ENCODE measurements around the gene MYO7A.

MYO7A gene

DNA sequence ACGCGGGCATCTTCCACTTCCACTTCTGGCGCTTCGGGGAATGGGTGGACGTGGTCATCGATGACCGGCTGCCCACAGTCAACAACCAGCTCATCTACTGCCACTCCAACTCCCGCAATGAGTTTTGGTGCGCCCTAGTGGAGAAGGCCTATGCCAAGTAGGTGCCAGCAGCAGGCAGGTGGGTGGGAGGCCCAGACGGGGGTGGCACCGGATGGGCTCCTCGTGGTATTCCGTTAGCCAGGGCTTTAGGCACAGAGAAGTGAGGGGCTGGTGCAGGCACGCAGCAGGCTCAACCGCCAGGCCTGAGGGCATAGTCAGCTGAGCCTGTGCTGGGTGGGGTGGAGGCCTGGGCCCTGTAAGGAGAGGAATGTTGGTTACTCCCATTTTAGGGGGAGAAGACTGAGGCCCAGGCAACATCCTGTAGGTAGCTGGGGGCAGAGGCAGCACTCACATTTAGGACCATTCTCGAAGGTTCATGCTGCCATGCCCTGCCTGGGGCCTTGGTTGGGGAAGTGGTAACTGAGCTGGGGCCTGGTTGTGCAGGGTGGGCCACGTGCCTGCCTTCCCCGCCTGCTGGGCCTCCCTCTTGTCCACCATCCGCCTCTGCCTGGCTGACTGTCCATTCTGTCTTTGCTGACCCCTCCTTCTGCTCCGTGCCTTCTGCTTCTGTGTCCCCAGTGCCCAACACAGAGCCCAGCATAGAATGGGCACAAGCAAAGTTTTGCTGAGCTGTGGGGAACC, 15.2 kb upstream of the MYO7A start:
- no peak for DNase-seq

DNA sequence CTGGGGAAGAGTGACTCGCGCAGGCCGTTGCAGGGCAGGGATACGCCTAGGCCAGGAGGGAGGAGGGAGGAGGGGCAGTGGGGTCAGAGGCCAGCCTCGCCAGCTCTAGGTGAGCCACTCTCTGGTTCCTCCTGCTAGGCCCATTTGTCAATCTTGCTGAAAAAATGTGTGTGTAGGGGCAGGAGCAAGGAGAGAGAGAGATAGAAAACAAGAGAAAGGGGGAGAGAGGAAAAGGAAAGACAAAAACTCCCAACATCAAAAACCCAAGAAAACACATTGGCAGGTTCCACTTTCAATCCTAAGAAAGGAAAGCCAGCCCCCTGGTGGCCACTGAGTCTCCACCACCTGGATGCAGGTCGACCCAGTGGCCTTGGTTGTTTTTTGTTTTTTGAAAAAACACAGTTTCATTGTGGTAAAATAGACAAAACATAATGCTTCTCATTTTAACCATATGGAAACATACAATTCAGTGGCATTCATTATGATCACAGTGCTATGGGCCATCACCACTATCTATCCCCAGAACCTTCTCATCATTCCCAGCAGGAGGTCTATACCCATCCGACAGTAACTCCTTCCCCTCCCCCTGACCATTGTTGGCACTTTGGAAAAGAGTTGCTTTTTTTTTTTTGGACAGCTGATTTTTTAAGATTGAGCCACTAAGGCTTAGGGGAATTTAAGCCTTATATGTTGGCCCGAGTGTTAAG, 14.5 kb upstream of the MYO7A start:
- peak; percentile 21 for DNase-seq

DNA sequence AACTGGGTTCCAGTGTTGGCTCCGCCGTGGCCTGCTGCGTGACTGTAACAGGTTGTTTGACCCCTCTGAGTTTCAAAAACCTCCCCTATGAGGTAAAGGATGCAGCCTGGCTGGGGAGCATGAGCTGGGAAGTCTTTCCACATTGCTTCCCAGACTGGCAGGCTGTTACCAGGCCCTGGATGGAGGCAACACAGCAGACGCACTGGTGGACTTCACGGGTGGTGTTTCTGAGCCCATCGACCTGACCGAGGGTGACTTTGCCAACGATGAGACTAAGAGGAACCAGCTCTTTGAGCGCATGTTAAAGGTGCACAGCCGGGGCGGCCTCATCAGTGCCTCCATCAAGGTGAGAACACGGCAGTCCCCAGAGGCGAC, 14.0 kb upstream of the MYO7A start:
- DNase-seq: no peak

DNA sequence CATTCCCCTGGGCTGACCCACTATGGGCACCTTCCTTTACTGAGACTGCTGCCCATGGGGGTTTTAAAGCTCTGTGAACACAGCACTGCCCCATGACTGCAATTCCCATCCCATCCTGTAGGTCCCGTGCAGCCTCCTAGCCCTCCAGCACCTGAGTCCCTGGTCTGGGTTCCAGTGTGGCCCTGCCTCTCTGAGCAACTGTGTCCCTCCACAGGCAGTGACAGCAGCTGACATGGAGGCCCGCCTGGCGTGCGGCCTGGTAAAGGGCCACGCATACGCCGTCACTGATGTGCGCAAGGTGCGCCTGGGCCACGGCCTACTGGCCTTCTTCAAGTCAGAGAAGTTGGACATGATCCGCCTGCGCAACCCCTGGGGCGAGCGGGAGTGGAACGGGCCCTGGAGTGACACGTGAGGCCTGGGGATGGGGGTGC, 12.8 kb upstream of the MYO7A start:
- DNase-seq: no peak

DNA sequence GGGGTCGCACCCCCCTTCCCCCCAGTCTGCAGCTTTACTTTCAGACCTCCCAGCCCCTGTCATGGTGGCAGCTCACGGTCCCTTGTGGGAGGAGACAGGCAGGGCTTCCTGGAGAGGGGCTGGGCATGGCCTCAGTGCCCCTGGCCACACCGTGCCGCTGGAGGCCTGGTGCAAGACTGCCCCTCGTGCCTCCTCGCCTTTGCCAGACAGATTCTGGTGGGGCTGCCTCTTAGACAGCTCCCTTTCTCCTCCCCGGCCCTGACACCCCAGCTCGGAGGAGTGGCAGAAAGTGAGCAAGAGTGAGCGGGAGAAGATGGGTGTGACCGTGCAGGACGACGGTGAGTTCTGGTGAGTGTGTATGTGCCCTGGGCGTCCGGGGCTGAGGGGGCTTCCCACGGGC, 12.1 kb upstream of the MYO7A start:
- DNase-seq: no peak

DNA sequence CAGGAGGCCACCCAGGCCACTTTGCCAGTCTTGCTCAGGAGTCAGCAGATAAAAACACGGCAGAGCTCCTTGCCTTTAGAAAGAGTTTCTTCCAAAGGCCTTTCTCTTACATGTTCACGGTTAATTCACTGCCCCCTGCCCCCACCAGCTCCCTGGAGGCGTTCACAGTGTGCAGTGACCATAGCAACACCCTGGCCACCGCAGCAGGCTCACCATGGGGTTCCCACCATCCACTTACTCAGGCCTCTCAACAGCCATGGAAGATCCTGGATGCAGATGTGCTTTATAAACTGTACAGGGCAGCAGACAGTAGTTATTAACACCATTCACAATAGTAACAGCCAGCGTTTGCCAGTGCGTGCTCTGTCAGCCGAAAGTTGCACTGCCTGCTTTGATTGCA, 10.6 kb upstream of the MYO7A start:
- no peak for DNase-seq

DNA sequence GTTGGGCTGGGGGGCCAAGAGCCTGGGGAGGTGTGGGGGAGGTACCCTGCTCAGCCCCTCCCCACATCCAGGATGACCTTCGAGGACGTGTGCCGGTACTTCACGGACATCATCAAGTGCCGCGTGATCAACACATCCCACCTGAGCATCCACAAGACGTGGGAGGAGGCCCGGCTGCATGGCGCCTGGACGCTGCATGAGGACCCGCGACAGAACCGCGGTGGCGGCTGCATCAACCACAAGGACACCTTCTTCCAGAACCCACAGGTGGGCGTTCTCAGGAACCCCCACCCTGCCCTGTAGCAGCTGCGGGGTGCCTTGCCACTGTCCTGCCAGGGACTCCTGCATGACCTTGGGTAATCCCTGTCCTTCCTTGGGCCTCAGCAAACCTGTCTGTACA, 10.0 kb upstream of the MYO7A start:
- no peak for DNase-seq

DNA sequence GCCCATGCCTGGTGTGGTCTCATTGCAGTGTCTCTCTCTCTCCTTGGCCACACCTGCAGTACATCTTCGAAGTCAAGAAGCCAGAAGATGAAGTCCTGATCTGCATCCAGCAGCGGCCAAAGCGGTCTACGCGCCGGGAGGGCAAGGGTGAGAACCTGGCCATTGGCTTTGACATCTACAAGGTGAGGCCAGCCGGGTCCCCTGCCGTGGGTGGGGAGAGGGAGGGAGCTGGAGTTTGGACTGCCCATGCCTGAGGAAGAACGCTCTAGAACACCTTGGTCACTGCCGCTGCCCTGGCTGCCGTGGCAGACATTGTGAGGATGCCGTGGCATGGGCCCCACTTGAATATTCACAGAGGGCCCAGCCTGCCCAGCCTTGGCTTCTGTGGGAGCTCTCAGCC, 9.1 kb upstream of the MYO7A start:
- DNase-seq: no peak

DNA sequence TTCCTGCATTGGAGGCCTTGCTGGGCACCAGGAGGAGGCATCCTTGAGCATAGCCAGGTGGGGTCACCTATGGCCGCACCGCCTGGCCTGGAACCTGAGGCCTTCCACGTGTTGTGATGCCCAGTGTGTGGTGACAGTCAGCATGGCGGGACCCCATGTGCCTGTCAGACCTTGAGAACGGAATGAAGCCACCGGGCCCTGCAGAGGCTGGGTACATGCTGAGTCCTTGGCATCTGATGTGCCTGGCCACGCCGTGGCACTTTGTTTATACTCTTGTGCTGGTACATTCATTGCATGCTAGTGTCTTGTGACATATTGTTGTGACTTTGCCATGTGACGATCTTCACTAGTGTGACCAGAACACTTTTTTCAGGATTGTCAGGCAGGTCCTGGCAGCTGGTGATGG, 8.5 kb upstream of the MYO7A start:
- DNase-seq: no peak

DNA sequence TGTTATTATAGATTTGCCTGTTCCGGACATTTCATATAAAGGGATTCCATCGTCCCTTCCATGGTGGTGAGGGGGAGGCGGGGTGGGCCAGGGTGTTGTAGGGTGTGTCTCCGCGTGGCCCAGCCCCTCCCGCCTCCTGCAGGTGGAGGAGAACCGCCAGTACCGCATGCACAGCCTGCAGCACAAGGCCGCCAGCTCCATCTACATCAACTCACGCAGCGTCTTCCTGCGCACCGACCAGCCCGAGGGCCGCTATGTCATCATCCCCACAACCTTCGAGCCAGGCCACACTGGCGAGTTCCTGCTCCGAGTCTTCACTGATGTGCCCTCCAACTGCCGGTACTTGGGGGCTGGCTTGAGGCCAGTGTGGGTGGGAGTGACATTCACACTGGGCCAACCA, 7.5 kb upstream of the MYO7A start:
- no peak for DNase-seq

DNA sequence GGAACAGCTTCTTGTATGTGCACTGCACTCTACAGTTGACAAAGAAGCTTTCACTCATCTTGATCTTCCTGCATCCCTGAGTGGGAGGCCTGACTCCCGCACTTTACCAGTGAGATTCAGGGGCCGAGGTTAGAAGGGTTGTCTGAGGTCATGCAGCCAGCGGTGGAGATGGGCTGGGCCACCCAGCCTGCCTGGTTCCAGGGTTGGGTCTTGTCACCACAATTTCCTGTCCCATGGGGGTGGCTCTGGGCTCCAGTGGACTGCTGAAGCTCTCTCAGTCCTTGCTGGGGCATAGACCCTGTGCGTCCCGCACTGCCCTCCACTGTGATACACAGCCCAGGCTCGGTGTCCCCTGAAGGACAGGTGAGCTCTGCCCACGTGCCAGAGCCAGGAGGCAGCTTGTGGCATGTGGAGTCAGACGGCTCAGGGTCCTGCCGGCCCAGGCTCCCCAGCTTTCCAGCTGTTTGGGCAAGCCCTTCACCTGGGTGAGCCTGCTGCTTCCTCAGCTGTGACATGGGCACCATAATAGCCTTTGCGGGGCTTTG, 6.9 kb upstream of the MYO7A start:
- DNase-seq: no peak

GRCh38 chr11:77121876-77122575, 6.0 kb upstream of the MYO7A start:
- no peak for DNase-seq

DNA sequence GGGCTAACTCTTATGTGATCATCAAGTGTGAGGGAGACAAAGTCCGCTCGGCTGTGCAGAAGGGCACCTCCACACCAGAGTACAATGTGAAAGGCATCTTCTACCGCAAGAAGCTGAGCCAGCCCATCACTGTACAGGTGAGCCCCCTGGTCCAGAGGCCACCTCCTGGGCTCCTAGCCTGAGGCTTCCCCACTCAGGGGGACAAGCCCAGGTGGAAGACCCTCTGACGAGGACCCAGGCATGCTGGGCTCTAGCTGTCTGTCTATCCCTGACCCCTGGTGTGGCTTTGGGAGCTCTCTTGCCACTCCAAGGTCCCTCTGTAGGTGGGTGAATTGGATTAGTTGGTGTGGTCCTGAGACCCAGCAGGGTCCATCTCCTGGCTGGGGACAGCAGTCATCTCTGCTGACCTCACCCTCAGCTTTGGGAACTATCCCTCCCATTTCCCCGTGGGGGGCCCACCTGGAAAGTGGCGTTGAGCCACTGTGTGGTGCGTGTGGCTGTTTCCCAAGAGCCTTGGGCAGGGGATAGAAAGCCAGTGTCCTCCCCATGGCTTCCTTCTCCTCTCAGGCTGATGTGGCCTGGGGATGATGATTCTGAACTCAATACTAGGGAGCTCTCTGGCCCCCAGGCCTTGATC, 5.4 kb upstream of the MYO7A start:
- DNase-seq: no peak

- DNase-seq: no peak
Observed at GRCh38 chr11:77123591-77123990, 4.5 kb upstream of the MYO7A start.

DNA sequence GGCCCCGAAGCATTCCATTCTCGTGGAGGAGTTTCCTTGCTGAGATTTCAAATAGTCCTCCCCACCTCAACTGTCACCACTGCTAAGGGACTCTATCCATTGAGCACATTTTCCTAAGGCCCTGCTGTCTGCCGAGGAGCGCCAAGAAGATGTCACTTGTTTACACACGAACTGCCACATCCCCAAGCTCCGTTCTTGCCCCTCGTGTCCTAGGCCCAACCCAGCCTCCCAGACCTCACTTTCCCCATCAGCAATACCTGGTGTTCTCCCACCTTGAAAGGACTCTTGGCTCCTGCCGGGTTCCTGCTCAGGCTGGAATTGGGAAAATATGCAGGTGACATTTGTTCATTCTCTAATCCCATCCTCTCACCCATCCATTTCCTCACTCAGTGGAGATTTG, 4.0 kb upstream of the MYO7A start:
- DNase-seq: no peak

DNA sequence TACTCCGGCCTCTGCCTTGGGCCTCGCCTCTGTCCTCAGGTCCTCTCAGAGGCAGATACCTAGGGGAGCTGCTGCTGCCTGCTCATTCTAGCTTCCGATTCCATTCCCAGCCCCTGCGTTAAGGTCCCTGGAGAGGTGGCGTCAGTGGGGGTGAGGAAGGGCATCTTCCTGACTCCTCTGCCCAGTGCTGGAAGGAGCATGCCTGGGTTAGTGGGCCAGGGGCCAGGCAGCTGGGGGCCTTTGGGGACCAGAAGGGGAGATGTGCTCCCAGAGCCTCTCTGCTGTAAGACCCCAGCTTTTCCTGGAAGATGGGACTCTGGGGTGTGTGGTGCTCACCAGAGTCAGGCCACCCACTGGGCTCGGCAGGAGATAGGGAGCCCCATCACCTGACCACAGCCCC, 3.6 kb upstream of the MYO7A start:
- no peak for DNase-seq

GRCh38 chr11:77125191-77125590, 2.9 kb upstream of the MYO7A start:
- no peak for DNase-seq

GRCh38 chr11:77125695-77126094, 2.4 kb upstream of the MYO7A start:
- no peak for DNase-seq

GRCh38 chr11:77126156-77126775, 1.8 kb upstream of the MYO7A start:
- no peak for DNase-seq

DNA sequence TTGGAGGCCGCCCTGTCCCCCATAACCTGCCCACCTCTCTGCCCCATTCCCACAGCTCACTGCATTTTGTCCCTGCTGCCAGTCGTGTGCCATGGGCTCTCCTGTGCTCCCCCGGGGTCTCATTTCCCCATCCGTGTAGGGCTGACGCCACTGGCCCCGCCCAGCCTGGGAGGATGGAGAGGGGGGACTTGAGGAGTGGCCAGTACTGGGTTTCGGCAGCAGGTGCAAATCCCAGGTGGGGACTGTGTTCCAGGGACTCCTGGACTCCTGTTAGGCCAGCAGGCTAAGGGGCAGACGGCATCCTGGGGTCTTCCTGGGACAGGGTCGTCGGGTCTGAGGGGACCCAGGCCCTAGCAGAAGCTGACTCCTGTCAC, 1.2 kb upstream of the MYO7A start:
- no peak for DNase-seq

- peak; percentile 65 for DNase-seq
Observed at GRCh38 chr11:77127235-77127911, 673 bp upstream of the MYO7A start.

- no peak for DNase-seq
Observed at GRCh38 chr11:77129069-77129841, 1.2 kb downstream of the MYO7A start.
